Right lobe of liver (tissue), 4 donors: Measurements from ENCODE around the gene TIAL1.

Experiments used
- CTCF ChIP-seq, 4 donors: fragments of 200-600 bp in 3 of 4; fragments of 450-650 bp in 1 of 4; IDR thresholded peaks; one replicate each; pipeline versions ENCODE4 v1.5.1 to v1.8.0; 2016 to 2022; ENCODE audit warnings: antibody characterized with exemption in 4 of 4, mild to moderate bottlenecking in 2 of 4
- POLR2A ChIP-seq: fragments of 450-650 bp; IDR thresholded peaks from one replicate; pipeline ENCODE4 v1.6.1; 2017; ENCODE audit warnings: antibody characterized with exemption, mild to moderate bottlenecking
- donor health status: DM: no; HTN: no; CAD: no.
- donor health status: DM: no; HTN: no; CAD: no.
- donor health status: DM: no; HTN: yes; CAD: no.

GRCh38 chr10:119630300-119630699 lies 33.5 kb upstream of the TIAL1 start:
- TF ChIP-seq CTCF (IDR thresholded peaks at IDR 0.05): no peak
- TF ChIP-seq POLR2A: no peak
